C4-2B (cell line): ENCODE results near the gene APLP1.
"Not testable (repeated sequence)": the region's sequence is repeated elsewhere in the genome, so short reads cannot be mapped to it uniquely, and the experiment has no call there.

Experiments
- H3K27ac ChIP-seq: fragments of 450-650 bp; 2 replicates; pipeline ENCODE4 v1.5.1; 2017
- ZFX ChIP-seq: fragments of 450-650 bp; IDR thresholded peaks from 2 replicates; pipeline ENCODE4 v1.6.1; 2017
- TF ChIP-seq, protein P1 (sequence below): fragments of 450-650 bp; conservative IDR thresholded peaks from 2 replicates; pipeline ENCODE4 v1.5.1; 2017; ENCODE audit warnings: mild to moderate bottlenecking

Gene APLP1

DNA sequence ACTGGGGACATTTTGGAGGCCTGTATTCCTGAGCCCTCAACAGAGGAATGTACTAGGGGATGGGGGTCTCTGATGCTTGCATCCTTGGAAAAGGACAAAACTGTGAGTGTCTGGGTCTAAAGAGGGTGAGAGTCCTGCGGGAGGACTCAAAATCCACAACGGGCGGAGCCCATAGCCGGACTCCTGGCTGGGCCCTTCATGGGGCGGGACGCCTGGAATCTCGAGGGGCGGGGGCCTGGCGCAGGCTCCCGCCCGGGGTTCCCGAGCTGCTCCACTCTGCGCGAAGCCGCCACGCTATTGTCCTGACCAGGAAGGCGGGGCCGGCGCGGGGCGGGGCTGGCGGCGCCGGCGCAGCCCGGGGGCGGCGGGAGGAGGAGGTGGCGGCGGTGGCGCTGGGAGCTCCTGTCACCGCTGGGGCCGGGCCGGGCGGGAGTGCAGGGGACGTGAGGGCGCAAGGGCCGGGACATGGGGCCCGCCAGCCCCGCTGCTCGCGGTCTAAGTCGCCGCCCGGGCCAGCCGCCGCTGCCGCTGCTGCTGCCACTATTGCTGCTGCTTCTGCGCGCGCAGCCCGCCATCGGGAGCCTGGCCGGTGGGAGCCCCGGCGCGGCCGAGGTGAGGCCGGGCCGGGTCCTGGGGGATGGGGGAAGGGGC, at the start of gene APLP1:
APLP1 (plus strand) TSS at position 403 of the 651 bp plus-strand sequence; CDS start at position 466, 63 bp downstream.
- H3K27ac ChIP-seq = peak within 1 kb of the TSS; percentile 43
- TF ChIP-seq ZFX = no peak
- TF ChIP-seq, protein P1, sequence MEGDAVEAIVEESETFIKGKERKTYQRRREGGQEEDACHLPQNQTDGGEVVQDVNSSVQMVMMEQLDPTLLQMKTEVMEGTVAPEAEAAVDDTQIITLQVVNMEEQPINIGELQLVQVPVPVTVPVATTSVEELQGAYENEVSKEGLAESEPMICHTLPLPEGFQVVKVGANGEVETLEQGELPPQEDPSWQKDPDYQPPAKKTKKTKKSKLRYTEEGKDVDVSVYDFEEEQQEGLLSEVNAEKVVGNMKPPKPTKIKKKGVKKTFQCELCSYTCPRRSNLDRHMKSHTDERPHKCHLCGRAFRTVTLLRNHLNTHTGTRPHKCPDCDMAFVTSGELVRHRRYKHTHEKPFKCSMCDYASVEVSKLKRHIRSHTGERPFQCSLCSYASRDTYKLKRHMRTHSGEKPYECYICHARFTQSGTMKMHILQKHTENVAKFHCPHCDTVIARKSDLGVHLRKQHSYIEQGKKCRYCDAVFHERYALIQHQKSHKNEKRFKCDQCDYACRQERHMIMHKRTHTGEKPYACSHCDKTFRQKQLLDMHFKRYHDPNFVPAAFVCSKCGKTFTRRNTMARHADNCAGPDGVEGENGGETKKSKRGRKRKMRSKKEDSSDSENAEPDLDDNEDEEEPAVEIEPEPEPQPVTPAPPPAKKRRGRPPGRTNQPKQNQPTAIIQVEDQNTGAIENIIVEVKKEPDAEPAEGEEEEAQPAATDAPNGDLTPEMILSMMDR = no peak

DNA sequence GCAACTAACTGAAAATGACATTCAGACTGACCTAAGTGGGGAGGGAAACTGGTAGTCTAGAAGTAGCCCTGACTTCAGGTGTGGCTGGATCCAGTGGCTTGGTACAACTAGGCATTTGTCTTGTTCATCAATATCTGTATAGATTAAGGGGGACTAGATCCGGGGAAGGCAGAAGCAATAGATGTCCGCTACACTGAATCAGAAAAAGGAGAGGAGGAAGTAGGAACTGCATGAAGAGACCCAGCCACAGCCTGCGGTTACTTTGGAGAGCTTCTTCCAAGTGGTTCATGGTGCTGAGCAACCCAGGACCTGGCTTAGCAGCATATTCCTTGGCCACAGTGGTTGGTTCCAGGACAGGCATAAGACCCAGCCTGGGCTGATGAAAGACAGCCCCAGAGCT, 45.8 kb upstream of the APLP1 start:
- TF ChIP-seq ZFX = no peak
- TF ChIP-seq, protein P1 = no peak
- no peak overlapping the region for H3K27ac ChIP-seq

DNA sequence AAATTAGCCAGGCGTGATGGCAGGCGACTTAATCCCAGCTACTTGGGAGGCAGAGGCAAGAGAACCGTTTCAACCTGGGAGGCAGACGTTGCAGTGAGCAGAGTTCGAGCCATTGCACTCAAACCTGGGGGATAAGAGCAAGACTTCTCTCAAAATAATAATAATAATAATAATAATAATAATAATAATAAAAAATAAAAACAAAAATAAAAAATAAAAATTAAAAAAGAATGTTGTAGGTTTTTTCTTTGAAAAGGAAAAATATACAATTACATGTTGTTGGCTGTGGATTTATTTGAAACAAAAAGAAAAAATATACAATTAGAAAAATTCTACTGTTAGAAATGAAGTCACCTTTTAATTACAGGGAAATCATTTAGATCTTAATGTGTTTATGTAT, 44.2 kb upstream of the APLP1 start:
- no peak for TF ChIP-seq ZFX
- TF ChIP-seq, protein P1 = no peak
- H3K27ac ChIP-seq = no peak overlapping the region

DNA sequence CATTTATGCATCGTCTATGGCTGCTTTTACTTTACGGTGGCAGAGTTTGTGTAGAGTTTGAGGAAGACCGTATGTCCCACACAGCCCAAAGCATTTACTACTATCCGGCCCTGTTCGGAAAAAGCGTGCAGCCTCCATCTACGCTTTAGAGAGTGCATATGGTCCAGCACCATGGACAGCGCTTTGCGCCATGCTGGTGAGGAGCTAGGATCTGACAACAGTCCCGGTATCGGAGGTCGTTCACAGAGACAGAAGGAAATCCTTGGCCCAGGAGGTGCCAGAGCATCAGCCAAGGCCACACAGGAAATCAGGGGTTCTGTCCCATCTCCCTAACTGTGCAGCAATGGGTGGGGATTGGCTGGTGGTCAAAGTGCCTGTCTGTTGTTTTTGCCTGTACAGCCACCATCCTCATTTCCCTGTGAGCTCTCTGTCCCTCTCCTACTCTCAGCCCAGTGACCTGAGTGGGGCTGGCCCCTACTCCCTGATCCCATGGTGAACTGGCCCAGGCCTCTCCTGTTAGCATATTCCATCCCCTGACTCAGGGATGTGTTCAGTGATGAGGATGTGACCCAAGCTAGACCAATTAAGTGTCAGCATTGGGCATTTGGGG, 39.6 kb upstream of the APLP1 start:
- TF ChIP-seq, protein P1 = no peak
- TF ChIP-seq ZFX = no peak
- H3K27ac ChIP-seq = no peak overlapping the region

DNA sequence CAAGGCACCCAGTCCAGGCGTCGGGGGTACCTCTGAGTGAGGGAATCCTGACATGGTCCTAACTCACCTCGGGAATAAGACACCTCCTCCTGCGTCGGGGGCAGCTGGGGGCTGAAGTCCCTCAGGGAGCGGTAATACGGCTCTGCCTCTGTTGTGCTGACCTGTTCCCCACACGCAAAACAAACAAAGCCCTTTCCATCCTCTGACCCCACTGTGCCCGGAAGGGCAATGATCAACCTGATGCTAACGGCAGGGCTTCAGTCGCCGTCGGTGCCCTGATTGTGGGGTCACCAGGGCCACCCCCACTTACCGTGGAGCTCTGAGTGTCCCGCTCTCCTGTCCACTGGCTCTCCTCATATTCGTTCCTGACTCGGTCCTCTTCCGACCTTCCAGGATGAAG, 37.4 kb upstream of the APLP1 start:
- no peak overlapping the region for H3K27ac ChIP-seq

DNA sequence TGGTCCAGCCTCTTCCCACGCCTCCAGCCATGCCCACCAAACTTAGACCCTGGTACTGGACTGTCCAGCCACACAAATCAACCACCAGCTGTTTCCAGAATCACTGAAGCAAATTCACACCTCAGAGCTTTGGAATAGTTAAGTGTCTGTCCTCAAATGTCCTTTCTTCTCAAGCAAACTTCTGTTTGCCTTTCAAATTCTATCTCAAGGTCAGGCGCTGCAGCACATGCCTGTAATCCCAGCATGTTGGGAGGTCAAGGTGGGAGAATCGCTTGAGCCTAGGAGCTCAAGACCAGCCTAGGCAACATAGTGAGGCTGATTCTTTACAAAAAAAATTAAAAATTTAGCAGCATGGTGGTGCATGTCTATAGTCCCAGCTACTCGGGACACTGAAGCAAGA, 36.3 kb upstream of the APLP1 start:
- TF ChIP-seq ZFX = no peak
- TF ChIP-seq, protein P1 = no peak

More for the DNA sequence above, 37.4 kb upstream of the APLP1 start:
- TF ChIP-seq ZFX = no peak
- TF ChIP-seq, protein P1 = no peak

DNA sequence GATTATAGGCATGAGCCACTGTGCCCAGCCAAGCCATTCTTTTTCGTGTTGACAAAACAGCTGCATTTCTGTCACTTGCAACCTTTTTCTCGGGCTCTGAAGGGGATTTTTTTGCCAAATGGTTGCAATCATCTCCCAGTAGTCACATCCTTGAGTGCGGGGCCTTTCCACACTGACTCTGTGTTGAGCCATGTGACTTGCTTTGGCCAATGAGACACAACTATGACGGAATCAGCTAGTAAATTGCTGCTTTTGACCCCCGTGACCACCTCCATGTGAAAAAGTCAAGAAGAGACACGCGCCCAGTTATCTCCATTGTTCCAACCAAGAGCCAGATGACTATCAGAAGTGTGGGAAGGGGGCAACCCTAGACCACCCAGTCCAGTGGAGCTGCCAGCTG, 34.4 kb upstream of the APLP1 start:
- H3K27ac ChIP-seq = no peak overlapping the region
- no peak for TF ChIP-seq ZFX
- TF ChIP-seq, protein P1 = no peak

More for the DNA sequence above, 36.3 kb upstream of the APLP1 start:
- no peak overlapping the region for H3K27ac ChIP-seq

DNA sequence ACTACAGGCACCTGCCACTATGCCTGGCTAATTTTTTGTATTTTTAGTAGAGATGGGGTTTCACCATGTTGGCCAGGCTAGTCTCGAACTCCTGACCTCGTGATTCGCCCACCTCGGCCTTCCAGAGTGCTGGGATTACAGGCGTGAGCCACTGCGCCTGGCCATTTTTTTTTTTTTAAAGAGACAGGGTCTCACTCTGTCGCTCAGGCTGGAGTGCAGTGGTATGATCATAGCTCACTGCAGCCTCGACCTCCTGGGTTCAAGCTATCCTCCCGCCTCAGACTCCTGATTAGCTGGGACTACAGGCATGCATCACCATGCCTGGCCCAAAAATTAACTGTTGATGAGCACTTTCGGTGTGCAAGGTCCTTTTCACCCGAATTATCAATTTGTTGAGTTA, 32.3 kb upstream of the APLP1 start:
- H3K27ac ChIP-seq = not testable (repeated sequence)
